NCI-H1436 (cell line): ENCODE data around the gene CFAP43.

Source experiments
- DNase-seq: peaks from one replicate; lab custom pipeline; 2025; lab: John Stamatoyannopoulos, UW

CFAP43 gene, protein sequence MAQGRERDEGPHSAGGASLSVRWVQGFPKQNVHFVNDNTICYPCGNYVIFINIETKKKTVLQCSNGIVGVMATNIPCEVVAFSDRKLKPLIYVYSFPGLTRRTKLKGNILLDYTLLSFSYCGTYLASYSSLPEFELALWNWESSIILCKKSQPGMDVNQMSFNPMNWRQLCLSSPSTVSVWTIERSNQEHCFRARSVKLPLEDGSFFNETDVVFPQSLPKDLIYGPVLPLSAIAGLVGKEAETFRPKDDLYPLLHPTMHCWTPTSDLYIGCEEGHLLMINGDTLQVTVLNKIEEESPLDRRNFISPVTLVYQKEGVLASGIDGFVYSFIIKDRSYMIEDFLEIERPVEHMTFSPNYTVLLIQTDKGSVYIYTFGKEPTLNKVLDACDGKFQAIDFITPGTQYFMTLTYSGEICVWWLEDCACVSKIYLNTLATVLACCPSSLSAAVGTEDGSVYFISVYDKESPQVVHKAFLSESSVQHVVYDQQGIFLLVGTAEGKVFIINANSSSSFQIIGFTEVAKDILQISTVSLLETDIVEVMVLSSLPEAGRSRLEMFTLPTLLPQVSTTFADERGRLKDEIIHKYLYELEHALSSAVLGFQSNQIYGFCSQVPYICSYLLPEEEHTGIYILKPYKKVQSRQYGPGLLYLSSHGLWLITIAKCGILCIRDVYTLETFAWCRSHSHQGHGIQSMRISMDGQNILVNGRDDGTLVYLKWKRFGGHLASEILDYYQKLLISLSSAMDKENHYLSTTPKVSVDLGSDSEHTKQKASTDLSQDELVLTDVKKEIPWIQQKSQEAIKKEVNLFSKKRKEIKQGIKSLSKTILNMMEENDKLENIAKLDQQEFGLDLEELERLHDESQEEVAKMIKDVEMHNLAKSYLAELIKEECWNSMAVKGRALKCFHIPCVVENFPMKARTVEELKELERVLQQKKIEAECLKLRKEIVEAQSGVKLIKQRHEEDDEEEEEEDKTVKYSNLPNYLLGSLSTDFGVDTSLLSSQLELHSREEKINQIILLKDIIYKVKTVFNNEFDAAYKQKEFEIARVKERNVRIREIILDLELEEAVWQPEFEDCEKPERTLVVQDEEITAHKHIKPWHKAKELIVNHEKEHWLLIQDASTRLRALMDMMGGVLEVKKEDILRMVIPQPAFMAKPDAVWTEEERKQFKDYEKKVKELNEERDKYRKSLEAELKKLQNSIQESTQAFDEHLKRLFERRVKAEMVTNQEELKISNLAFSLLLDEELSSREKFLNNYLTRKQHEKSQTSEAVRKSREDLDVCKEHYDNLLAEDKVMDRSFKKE (N-terminal part only)

DNA sequence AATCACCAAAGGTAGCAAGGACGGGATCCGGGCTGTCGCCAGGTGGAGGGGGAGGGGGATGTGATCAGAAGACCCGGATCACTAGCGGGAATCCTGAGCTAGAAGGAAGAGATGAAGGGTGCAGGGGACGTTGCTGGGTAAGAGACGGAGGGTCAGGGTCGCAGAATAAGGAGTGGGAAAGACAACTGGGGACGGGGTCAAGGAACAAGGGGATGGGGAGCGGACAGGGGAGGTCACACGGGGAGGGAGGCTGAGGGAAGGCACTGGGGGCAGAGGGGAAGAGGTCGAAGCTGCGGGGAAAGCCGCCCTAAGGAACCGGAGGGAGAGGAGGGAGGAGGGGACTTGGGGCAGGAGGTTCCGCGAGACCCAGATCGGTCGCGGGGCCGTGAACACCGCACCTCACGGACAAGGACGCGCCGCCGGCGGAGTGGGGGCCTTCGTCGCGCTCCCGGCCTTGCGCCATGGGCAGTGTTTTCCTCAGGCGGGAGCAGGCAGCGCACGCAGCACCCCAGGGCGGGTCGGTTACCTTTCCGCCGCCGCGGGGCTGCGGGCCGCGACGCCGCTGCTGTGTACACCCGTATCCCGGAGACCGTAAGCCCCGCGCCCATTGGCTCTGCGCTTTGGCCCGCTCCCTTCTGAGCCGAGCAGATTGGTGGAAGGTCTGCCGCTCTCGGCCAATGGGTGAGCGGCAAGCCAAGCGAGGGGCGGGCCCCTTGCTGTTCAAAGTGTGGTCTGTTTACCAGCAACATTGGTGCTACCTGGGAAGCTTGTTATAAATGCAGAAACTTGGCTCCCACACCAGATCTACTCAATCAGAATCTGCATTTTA lies at the start of gene CFAP43:
CFAP43 (minus strand) TSS at position 581 of the 829 bp plus-strand sequence; CDS start at position 463, 118 bp downstream.
- peak; percentile 94 for DNase-seq

DNA sequence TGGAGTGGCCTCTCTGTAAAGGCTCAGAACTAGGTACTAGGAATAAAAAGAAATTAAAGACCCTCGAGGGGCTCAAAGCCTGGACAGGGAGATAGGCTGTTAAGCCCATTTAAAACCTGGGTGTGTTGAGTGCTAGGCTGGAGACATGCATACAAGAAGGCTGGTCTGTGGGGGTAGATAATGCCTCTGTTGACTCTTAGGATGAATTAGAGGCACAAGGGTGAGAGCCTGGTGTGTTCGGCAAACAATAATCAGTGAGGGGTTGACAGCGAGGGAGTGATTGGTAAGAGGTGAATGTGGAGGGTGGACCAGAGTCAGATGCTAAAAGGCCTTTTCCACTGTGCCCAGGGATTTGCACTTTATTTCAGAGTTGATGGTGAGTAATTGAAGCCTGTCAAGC lies 49.5 kb upstream of the CFAP43 start:
- no peak for DNase-seq

DNA sequence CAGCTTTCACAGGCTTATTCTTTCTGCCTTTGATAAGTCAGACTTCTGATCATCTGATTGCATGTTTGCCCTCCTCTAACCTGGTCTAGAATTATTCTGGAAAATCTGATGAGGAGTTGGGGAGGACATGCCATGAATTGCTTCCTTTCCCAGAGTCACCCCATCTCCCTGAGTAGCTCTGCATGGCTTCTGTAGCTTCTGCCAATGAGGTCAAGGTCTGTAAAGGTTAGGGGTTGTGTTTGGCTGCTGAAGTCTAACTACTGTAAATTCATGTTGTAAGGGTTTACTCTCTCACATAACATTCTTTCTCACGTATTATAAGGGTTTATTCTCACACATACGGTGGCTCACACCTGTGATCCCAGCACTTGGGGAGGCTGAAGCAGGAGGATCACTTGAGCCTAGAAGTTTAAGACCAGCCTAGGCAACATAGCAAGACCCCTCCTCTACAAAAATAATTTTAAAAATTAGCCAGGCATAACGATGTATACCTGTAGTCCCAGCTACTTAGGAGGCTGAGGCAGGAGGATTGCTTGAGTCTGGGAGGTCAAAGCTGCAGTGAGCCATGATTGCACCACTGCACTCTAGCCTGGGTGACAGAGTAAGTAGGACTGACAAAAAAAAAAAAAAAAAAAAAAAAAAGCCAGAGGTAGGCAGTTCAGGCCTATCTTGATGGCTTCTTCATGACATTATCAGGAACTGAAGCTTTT lies 47.5 kb upstream of the CFAP43 start:
- DNase-seq = no peak

DNA sequence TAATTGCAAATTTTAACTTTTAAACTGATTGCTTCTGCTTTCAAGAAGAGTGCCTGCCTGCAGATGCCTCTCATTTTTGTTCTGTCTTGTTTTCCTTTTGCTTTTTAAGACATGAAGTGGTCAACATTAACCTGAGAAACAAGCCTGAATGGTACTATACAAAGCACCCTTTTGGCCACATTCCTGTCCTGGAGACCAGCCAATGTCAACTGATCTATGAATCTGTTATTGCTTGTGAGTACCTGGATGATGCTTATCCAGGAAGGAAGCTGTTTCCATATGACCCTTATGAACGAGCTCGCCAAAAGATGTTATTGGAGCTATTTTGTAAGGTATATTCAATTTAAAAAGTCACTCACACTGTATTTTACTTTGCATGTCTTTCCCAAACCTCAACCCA lies 45.6 kb upstream of the CFAP43 start:
- no peak for DNase-seq

DNA sequence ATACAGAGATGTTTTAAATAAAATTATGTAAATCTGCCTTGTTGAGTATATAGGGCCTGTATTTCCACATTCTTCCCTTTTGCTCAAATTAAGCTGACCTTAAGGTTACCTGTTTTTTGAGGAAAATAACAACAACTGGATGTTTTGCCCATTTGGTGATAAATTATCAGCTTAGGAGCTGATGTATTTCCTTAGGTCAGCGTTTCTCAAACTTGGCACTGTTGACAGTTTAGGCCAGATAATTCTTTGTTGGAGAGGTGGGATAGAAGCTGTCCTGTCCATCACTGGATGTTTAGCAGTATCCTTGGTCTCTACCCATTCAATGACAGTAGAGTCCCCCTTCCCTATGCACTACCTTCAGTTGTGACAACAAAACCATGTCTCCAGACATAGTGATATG lies 44.0 kb upstream of the CFAP43 start:
- no peak for DNase-seq

DNA sequence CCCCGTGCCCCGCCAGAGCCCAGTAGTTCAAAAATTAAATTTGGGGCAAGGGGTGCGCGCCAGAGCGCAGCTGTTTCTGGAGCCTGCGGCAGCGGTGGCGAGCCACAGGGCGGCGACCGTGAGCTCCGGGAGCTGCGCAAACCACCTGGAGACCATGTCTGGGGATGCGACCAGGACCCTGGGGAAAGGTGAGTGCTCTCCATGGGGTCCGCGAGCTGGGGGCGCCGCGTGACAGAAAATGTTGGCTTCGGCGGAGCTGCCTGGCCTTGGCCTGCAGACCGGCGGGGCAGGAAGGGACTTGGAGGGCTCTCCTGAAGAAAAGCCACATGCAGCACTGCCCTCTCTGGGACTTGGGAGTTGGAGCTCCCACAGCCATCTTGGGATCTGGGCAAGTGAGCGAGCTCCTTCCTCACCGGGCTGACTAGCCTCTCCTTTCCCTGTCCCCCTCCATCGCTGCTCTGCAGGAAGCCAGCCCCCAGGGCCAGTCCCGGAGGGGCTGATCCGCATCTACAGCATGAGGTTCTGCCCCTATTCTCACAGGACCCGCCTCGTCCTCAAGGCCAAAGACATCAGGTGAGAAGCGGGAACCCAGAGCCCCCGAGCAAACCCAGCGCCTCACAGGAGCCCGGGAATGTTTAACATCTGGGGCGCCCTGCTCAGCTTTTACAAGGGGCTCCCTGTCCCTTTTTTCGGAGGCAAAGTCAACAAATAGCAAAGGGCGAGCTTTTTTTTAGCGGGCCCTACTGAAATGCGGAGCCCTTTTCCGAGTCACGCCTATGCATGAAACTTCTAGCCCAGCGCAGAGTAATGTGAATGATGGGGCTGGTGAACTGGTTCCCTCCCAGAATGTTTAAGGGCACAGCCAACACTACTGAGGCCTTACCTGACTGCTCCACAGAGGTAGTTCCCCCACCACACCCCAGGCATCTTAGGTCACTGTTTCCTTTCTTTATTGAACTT lies 42.9 kb upstream of the CFAP43 start:
- peak; percentile 52 for DNase-seq

DNA sequence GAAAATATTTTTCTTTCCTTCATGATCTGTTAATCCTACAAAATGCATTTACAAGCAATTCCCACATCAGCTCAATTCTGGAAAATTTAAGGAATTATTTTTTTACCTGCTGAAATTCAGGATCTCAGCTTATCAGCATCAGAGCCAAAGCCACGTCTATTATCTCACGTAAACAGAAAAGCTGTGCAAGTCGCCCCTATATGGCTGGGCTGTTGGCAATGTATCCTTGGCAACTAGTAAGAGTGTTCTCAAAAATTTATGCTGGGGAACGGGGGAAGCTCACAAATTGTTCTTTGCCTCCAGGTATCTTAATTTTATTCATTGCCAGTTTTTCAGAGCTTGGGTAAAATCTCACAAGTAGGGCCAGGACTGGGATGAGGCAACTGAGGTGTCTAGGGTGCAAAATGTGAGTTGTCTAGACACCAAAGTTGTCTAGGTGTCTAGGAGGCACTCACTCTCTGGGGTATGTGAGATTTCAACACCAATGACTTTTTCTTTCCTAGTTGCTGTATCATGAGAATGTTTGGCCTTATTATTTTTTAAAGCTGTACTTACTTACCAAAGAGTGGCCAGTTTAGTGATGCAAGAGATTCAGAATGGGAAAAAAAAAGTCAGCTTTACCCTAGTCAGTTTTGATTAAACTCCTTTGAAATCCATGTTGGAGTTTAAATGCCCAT lies 41.9 kb upstream of the CFAP43 start:
- no peak for DNase-seq

DNA sequence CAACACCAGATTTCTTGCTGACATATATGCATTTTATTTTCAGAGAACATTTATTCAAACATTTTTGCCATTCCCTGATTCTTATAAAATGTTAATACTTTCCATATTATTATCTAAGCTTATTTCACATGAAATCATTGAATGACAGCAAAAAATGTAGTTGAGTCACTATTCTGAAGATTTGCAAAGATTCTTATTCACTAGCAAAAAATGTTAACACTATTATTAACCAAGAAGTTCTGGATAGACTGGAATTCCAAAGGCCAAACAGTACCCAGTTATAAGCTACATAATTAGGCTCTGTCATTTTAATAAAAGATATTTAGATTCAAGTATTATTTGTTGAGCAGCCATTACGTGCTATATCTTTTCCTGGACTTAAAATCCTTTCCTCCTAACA lies 41.1 kb upstream of the CFAP43 start:
- DNase-seq = no peak

DNA sequence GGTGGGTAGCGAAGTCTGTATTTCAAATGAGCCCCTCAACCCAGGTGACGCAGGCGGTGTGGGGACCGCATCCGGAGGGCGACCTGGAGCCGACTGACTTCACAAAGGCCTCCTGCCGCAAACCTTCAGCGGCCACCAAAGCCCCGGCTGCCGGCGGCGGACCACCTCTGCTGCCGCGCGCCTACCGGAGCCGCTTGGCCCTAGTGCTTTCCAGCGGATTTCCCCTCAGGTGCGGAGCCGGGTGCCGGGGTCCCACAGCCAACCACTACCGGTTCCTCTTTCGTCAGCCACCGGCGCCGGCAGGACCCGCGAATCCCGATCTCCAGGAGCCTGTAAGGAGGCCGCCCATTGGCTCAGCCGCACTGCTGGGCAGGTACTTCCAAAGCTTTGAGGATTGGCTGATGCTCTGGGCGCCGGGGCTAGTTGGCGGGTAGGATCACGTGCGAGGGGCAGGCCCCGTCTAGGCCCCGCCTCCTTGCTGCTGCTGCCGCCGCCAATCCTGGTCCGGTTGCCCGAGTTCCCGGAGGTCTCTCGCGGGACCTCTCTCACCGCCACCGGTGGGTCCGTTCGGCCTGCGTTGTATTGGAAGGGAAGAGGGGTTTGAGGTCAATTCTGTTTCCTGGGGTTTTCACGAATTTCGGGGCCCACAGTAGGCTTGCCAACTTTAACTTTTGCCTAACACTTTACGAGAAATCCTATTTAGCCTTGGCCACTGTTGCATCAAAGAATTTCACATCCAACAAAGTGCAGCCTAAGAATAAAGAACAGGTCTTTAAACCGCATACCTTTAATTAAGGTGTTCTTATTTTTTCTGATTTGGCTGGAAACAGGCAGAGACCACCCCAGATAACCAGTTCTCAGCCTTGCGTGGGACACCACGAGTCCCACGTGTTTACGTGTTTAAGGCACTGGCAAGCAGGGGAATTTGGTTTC lies 36.8 kb upstream of the CFAP43 start, which contains the start of gene GSTO2:
GSTO2 (plus strand) TSS at position 472 of the 933 bp plus-strand sequence. CDS start 5,732 bp downstream, outside the sequence.
- peak; percentile 98 for DNase-seq

DNA sequence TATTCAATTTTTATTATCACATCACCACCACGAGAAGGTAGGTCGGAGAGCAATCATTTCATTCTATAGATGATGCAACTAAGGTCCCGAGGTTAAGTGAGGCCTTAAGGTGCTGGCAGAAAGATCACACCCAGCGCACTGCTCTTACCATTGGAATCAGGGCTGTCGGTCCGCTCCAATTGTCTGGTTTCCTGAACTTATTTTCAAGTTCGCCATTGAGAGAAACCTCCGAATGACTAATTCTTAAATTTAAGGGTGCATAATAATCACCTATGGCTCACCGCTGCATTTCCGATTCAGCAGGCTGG lies 36.2 kb upstream of the CFAP43 start:
- DNase-seq = no peak

DNA sequence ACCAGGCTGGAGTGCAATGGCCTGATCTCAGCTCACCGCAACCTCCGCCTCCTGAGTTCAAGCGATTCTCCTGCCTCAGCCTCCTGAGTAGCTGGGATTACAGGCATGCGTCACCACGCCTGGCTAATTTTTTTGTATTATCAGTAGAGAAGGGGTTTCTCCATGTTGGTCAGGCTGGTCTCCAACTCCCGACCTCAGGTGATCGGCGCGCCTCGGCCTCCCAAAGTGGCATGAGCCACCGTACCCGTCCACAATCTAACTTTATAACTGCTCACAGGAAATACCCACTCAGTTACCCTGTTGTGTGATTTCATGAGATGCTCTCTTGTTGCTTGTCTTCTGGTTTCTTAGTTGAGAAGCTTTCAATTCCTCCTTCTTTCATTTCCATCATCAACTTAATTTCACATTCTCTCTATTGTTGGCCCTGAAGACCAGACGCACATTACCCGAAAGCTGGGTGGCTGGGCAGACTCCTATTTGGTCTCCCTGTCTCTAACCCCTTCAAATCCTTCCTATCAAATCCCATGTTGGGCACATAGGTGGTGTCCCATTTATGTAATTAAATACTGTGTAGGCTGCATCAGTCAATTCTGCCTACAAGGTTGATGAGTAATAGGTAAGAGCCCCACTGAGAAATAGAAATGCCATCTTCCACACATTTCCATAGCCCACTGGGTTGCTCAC lies 35.7 kb upstream of the CFAP43 start:
- no peak for DNase-seq

DNA sequence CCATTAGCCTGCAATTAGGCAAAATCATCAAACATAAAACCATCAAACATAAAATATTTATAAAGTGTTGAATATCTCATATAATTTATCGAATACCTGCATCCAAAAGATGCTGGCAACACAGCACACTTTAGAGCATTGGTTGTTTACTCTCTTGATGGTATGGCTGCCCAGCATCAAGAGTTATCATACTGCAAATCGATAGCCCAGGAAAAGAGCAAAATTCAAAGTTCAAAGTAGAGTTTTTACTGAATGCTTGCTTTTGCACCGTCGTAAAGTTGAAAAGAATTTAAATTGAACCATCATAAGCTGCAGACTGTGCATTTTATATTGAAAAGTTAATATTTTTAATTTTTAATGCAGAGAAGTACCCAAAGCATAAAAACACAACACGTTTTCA lies 32.6 kb upstream of the CFAP43 start:
- no peak for DNase-seq

DNA sequence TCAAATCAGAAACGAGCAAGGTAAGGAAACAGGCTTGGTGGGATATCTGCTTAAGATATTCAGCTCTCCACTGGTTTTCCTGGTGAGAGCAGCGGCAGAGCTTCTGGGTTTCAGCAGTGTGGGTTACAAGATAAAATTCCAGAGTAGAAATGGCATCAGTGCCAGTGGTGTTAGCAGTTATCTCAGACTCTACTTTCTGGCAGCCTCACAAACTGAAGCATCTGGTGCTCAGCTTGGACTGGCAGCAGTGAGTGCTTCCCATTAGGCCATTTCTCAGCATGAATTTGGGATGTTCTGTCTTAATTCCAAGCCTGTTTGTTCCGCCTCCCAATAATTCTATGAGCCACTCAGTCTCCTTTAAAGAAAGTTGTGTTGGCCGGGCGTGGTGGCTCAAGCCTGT lies 29.9 kb upstream of the CFAP43 start:
- no peak for DNase-seq

DNA sequence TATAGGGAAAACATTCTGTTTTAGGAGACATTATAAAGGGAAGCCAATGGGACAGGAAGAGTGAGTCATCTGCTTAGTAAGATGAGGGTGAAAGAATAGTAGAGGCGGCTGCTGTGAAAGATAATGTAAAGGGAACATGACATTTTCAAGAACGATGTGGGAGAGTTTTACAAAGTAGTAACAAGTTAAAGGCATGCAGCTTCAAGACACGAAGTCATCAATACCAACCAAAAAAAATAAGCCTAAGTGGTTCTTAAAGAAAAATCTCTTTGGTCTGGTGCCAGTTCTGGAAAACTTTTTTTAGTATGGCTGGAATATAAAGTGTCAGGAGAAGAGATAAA lies 28.6 kb upstream of the CFAP43 start:
- DNase-seq = no peak

DNA sequence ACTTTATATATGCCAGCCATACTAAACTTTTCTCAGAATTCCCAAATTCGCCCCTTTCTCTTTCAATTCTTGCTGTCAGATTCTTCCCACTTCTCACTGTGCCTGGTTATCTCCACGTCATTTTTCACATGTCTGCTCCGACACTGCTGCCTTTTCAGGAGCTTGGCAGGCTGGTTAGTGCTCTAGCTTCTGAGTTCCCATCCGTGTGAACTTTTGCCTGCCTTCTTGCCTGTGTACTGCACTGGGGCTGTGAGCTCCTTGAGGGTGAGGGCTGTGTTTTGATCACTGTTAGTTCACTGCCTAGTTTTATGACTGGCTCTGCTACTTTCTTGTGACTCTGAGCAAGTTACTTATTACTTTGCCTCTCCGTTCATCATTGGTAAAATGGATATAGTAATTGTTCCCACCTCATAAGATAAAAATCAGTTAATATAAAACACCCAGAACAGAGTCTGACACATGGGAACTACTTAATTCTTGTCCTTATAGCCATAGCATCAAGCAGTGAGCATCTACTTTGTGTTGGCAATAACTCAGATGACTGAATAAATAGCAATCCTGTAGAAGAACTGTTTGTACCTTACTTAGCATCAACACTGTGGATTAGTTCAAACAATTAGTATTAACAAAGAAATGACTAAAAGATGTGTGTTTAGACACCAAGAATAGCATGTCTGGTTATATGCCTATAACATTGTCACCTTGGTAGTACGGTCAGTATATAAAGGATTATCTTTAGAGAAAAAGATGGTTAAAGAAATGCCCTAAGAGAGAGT lies 28.0 kb upstream of the CFAP43 start:
- no peak for DNase-seq

DNA sequence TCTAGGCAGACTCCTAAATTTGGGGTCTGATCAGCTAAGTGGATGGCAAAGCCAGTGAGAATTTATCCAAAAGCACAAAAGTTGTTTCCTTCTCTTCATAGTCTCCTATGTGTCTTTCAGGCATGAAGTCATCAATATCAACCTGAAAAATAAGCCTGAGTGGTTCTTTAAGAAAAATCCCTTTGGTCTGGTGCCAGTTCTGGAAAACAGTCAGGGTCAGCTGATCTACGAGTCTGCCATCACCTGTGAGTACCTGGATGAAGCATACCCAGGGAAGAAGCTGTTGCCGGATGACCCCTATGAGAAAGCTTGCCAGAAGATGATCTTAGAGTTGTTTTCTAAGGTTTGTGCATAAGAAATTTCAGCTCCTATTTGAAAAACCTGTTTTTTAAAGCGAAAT lies 27.3 kb upstream of the CFAP43 start:
- no peak for DNase-seq

DNA sequence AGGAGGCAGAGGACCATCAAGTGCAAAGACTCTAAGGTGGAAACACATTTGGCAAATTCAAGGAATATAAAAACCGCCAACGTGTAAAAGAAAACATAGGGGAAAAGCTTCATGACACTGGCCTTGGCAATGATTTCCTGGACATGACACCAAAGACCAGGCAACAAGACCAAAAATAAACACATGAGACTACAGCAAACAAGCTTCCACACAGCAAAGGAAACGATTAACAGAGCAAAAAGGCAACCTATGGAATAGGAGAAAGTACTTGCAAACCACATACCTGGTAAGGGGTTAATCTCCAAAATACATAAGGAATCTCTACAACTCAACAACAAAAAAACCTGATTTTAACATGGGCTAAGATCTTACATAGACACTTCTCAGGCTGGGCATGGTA lies 26.0 kb upstream of the CFAP43 start:
- DNase-seq = no peak
